BJ (cell line): ENCODE data around the gene KPNB1. TPM values are rescaled to one million over a fixed set of nuclear protein-coding genes. Genes with fewer than 3 reads are reported as not detected.

ENCODE experiments used
- CTCF ChIA-PET: fragments of 350-600 bp; formaldehyde crosslinking; extraction: SDS; loops from one replicate; lab custom pipeline; 2021; ENCODE audit warnings: antibody characterized with exemption, inconsistent platforms; lab: Yijun Ruan, JAX
- POLR2A ChIA-PET: fragments of 300-600 bp; sonication (Branson Sonifier 250); formaldehyde crosslinking; extraction: SDS; loops from one replicate; lab custom pipeline; 2021; ENCODE audit warnings: antibody characterized with exemption; lab: Charles Lee
- DNase-seq: peaks from one replicate; pipeline ENCODE4 v3.0.0-alpha.2; 2011; ENCODE audit warnings: low read depth
- H3K27me3 ChIP-seq: 2 replicates; pipeline ENCODE4 v1.6.0; 2011; ENCODE audit warnings: low read length; ENCODE audit not compliant: control insufficient read depth, insufficient read depth
- H3K36me3 ChIP-seq: 2 replicates; pipeline ENCODE4 v1.5.1; 2011; ENCODE audit warnings: low read length; ENCODE audit not compliant: control insufficient read depth, insufficient read depth
- H3K4me3 ChIP-seq: 2 replicates; pipeline ENCODE4 v1.5.1; 2011; ENCODE audit warnings: low read depth, mild to moderate bottlenecking, control low read depth, low read length
- CTCF ChIP-seq: IDR thresholded peaks from 2 replicates; pipeline ENCODE4 v1.5.1; 2011; ENCODE audit warnings: low read depth, mild to moderate bottlenecking, control low read depth, inconsistent platforms, low read length, moderate library complexity; ENCODE audit not compliant: insufficient read depth
- polyA plus RNA-seq: library from polyadenylated mRNA; depleted of rRNA; stranded (reverse); fragments of >200 nt; gene quantifications from 2 replicates; pipeline ENCODE4 v1.2.3, GENCODE V29; 2011

The KPNB1 gene
- polyA plus RNA-seq, 1 experiment: 171 TPM

DNA sequence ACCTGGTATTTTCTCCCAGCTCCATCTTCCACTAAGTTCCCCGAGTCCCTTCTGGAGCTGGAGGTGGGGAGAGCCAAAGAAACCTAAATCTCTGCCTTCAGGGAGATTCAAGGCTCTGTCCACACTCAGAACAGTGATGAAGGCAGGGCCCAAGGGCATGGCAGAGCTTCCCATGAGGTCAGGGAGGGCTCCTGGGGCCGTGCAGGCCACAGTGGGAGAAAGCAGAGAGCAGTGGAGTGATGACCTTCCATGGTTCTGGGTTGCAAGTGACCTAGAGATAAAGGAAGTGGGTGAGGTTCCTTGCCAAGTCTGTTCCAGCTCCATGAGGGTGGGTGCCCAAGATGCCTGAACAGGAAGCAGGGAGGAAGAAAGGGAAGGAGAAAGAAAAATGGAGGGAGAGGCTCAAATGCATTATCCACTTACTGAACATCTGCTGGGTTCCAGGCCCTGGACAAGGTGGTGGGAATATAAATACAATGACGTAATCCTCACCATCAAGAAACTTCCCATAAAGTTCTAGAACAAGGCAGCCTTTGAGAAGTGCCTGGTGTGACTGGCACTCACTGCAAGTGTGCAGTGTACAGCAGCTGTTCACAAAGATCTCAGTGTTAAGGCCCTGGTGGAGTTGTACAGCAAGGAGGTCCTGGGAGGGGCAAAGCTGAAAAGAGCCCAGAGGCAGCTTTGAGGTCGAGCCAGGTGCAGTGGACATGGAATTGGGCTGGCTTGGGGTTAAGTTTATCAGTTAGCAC, 57.5 kb downstream of the KPNB1 start:
- peaks cover 12% of the 10 kb centered on the region for H3K36me3 ChIP-seq
- H3K4me3 ChIP-seq: no peak overlapping the region
- no peaks in the 10 kb centered on the region; the same call in 1 of the 2 replicates for H3K27me3 ChIP-seq
- TF ChIP-seq CTCF: no peak
- ChIA-PET CTCF (interaction anchor here (0.6 to 3.7 kb wide), 5 partner anchors 9 to 686 kb away, joined by 3 to 35 read pairs (median 3); no protein-coding TSS in a partner anchor), POLR2A (no interaction called here)
- DNase-seq: no peak

GRCh38 chr17:47707884-47708283, 58.2 kb downstream of the KPNB1 start:
- CTCF ChIA-PET: interaction anchor here (0.6 to 3.7 kb wide), 4 partner anchors 10 to 33 kb away, joined by 3 to 35 read pairs (median 4); no protein-coding TSS in a partner anchor
- no peak for DNase-seq
- H3K27me3 ChIP-seq: peaks cover 3% of the 10 kb centered on the region
- H3K4me3 ChIP-seq: no peak overlapping the region
- POLR2A ChIA-PET: no interaction called here
- H3K36me3 ChIP-seq: peaks cover 12% of the 10 kb centered on the region
- no peak for TF ChIP-seq CTCF

DNA sequence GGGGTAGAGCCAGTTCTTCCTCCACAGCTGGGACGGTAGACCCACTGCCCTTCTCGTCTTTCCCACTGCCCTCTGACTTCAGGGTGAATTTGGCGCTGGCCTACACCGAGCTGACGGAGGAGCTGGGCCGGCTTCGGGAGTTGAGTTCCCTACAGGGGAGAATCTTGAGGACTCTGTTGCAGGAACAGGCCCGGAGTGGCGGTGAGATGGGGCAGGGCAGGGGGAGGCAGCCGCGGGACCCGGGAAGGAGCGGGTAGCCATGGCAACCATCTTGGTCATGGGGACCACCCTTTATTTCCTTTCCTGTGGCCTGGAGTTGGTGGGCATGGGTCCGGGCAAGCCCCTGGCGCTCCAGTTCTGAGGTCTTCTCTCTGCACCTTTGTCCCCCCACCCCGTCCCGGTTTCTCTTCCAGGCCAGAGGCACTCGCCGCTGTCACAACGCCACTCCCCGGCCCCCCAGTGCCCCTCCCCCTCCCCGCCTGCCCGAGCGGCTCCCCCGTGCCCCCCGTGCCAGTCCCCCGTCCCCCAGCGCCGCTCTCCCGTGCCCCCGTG, 58.7 kb downstream of the KPNB1 start:
- ChIA-PET POLR2A (no interaction called here), CTCF (interaction anchor here (0.6 to 3.7 kb wide), 3 partner anchors 11 to 33 kb away, joined by 3 to 35 read pairs (median 6); no protein-coding TSS in a partner anchor)

DNA sequence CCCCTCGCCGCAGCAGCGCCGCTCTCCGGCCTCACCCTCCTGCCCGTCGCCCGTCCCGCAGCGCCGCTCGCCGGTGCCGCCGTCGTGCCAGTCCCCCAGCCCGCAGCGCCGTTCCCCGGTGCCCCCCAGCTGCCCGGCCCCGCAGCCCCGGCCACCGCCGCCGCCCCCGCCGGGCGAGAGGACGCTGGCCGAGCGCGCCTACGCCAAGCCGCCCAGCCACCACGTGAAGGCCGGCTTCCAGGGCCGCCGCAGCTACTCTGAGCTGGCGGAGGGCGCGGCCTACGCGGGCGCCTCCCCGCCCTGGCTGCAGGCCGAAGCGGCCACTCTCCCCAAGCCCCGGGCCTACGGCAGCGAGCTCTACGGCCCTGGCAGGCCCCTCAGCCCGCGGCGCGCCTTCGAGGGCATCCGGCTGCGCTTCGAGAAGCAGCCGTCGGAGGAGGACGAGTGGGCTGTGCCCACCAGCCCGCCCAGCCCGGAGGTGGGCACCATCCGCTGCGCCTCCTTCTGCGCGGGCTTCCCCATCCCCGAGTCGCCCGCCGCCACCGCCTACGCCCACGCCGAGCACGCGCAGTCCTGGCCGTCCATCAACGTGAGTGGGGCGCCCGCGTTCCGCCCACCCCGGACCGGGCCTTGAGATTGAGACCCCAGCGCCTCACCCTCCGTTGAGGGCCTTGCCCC, 59.3 kb downstream of the KPNB1 start:
- no peak for TF ChIP-seq CTCF
- Histone ChIP-seq H3K36me3 (peaks cover 10% of the 10 kb centered on the region), H3K27me3 (peaks cover 9% of the 10 kb centered on the region), H3K4me3 (no peak overlapping the region)
- CTCF ChIA-PET: interaction anchor here (3.7 kb wide), 1 partner anchor 11 kb away, joined by 35 read pairs; no protein-coding TSS in a partner anchor
- POLR2A ChIA-PET: no interaction called here
- no peak for DNase-seq

More for the DNA sequence above, 58.7 kb downstream of the KPNB1 start:
- Histone ChIP-seq H3K36me3 (peaks cover 10% of the 10 kb centered on the region), H3K27me3 (peaks cover 6% of the 10 kb centered on the region), H3K4me3 (no peak overlapping the region)
- DNase-seq: no peak
- TF ChIP-seq CTCF: no peak

- H3K4me3 ChIP-seq: no peak overlapping the region
- ChIA-PET POLR2A (no interaction called here), CTCF (interaction anchor here (0.6 kb wide), 1 partner anchor 31 kb away, joined by 3 read pairs; no protein-coding TSS in a partner anchor)
- H3K36me3 ChIP-seq: peaks cover 10% of the 10 kb centered on the region
- no peak for DNase-seq
- no peak for TF ChIP-seq CTCF
- H3K27me3 ChIP-seq: peaks cover 11% of the 10 kb centered on the region
These were observed 59.9 kb downstream of the KPNB1 start for GRCh38 chr17:47709594-47709993.
